Stimulated activated CD4-positive, alpha-beta T cell treated with anti-CD3 and anti-CD28 coated beads, TNF-alpha, amount 100 ng/mL, for 4 hours (primary cell): ENCODE results near the gene ZNF771.

Source experiments
- DNase-seq, 3 experiments: peaks; one replicate each; pipeline ENCODE4 v3.0.0-alpha.2; 2020; ENCODE audit warnings: low read depth in 3 of 3

Gene ZNF771

DNA sequence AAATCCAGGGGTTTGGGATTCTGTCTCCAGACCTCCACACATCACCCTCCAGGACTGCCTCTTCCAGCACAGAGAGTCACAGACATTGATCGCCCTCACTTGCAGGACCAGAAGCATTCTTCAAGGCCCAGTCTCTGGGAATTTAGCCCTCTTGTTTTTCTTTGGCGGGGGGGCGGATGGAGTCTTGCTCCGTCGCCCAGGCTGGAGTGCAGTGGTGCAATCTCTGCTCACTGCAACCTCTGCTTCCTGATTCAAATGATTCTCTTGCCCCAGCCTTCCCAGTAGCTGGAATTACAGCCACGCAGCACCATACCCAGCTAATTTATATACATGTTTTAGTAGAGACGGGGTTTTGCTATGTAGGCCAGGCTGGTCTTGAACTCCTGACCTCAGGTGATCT is 56.7 kb downstream of the ZNF771 start:
- DNase-seq = no peak
